ENCODE measurements around the gene RUNX2. TPM values are rescaled to one million over a fixed set of nuclear protein-coding genes. Genes with fewer than 3 reads are reported as not detected.

The RUNX2 gene
- total and polyA plus RNA-seq, 12 donors, result 0.20 to 3.0 (median 1.6) TPM

DNA sequence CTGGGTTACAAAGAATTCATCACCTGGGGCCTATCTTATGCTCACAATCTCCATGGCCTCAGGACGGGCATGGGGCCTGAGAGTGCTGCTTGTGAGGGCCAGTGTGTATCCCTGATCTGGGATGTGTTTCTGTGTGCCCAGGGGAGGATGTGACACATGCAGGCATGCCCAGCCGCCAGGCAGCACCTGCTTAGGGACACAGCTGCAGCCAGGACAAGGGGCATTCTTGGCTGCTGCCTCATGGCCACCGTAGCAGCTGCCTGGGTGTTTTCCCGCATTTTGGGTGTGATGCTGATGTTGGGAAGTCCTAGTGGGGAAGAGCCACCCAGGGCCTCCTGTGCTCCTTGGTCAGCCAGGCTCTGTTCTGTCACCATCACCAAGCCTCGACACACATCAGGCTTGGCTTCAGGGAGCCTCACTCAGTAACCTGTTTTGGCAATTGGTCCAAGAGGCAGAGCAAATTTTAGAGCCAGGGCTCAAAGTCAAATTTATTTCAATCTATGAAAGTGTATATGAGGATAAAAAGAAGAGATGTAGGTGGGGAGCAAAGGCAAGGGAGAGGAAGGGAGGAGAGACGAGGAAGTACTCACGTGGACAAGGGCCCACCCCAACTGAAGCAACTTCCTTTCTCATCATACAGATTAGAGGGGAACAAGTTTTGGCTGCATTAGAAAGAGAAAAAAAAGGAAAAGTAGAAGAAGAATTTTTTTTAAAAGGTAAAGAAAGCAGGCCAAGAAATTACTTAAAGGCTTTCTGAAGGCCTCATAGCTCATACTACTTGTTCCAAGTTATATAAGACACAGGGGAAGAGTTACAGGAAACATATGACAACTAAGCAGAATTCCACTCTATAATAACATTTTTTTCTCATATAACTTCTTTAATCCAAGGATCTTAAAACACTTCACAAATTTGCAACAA, 319.5 kb downstream of the RUNX2 start:
- 82 to 84% methylated on average over 7 of the region's 7 CpGs for WGBS, 2 donors
- H3K9me3 ChIP-seq, result no peaks in the 10 kb centered on the region

GRCh38 chr6:45648262-45648620, 320.1 kb downstream of the RUNX2 start:
- peaks cover 0 to 18% (median 12%) of the 10 kb centered on the region in 7 donors for H3K27me3 ChIP-seq
- H3K9me3 ChIP-seq, result no peaks in the 10 kb centered on the region
- DNase-seq (no peak), ATAC-seq (no peak)
- no peak overlapping the region for H3K4me3 ChIP-seq
- TF ChIP-seq CTCF (IDR thresholded peaks at IDR 0.05), result no peak
- H3K36me3 ChIP-seq, result no peaks in the 10 kb centered on the region
- 72 to 79% methylated on average over 5 of the region's 5 CpGs for WGBS, 2 donors
- peaks cover 0 to 10% (median 0%) of the 10 kb centered on the region in 9 donors for H3K4me1 ChIP-seq
- intact Hi-C loops (cut with DNase I), result no loop called here
- H3K27ac ChIP-seq, result no peak overlapping the region

More for the DNA sequence above, 319.5 kb downstream of the RUNX2 start:
- Histone ChIP-seq H3K27ac (no peak overlapping the region), H3K4me1 (peaks cover 0 to 10% (median 0%) of the 10 kb centered on the region in 9 donors), H3K4me3 (no peak overlapping the region), H3K27me3 (peaks cover 0 to 21% (median 13%) of the 10 kb centered on the region in 7 donors), H3K36me3 (no peaks in the 10 kb centered on the region)
- DNase-seq, result no peak
- no peak for ATAC-seq
- intact Hi-C loops (cut with DNase I), result no loop called here
- TF ChIP-seq CTCF (IDR thresholded peaks at IDR 0.05), result no peak

DNA sequence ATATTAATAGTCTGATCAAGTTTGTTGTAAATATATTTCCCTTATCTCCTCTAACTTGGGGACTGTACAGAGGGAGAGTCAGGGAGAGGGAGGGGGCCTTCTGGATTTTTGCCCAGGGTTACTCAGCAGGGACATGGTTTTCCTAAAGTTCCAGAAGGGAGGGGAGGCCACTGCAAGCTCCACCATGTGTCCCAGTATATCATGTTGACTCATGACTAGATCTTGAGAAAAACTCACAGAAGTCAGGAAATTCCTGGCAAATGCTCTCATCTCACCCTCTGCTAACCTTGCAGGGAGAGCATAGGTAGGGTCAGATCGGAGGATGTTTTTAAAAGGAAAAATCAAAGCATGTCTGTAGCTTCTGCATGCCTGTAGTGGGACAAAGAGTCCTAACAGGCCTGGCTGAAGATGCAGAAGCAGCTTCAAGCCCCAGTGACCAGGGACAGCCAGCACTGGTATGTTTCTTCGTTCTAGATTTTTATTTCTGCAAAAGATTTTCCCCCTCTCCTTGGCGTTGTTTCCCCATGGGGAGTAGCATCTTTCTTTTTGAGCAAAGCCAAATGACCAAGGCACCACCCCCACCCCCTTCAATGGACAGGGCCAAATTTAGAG, 322.5 kb downstream of the RUNX2 start:
- DNase-seq (no peak), ATAC-seq (no peak)
- Histone ChIP-seq H3K4me3 (no peak overlapping the region), H3K4me1 (peaks cover 0 to 10% (median 0%) of the 10 kb centered on the region in 9 donors), H3K27ac (no peak overlapping the region), H3K36me3 (no peaks in the 10 kb centered on the region), H3K9me3 (no peaks in the 10 kb centered on the region), H3K27me3 (peaks cover 0 to 2% (median 0%) of the 10 kb centered on the region in 7 donors)
- no peak for TF ChIP-seq CTCF (IDR thresholded peaks at IDR 0.05)
- 52 to 68% methylated on average over 3 of the region's 3 CpGs for WGBS, 2 donors
- intact Hi-C loops (cut with DNase I), result no loop called here

DNA sequence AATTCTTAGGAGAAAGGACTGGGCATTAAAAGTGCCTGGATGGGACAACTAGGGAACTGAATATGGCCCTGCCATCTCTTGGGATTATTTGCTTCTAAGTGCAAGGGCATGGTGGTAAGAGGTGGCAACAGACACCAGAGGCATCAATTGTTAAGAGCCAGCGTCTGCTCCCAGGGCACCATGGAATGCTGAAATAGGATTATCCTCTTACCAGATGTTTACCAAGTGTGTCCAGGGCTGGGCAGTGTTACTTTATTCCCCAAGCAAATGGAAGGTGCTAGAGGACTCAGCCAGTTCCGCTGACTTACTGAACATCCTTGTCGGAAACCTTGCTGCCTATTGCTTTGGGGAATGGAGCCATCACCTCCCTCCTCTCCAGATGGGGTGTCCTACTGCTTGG, 323.2 kb downstream of the RUNX2 start:
- H3K4me1 ChIP-seq, result peaks cover 0 to 10% (median 0%) of the 10 kb centered on the region in 9 donors
- peaks cover 0 to 2% (median 0%) of the 10 kb centered on the region in 7 donors for H3K27me3 ChIP-seq
- no peak overlapping the region for H3K27ac ChIP-seq
- intact Hi-C loops (cut with DNase I), result no loop called here
- no peaks in the 10 kb centered on the region for H3K9me3 ChIP-seq
- no peak overlapping the region for H3K4me3 ChIP-seq
- no peak for DNase-seq
- 94 to 96% methylated on average over 3 of the region's 3 CpGs for WGBS, 2 donors
- H3K36me3 ChIP-seq, result no peaks in the 10 kb centered on the region
- ATAC-seq, result no peak
- no peak for TF ChIP-seq CTCF (IDR thresholded peaks at IDR 0.05)
